HCT116 (cell line): ENCODE measurements around the gene TMEM62. TPM values are rescaled to one million over a fixed set of nuclear protein-coding genes. Genes with fewer than 3 reads are reported as not detected.

Experiments used
- total RNA-seq: library from RNA; stranded (reverse); gene quantifications from one replicate; pipeline ENCODE4 v1.2.1, GENCODE V29; 2021; ENCODE audit not compliant: unreplicated experiment

TMEM62 gene
- total RNA-seq, 1 experiment from 2014 or later, result 8.8 TPM

Other genes with a start within 250 kb of the TMEM62 start
- gene TTBK2, start 212.8 kb upstream of the TMEM62 start, total RNA-seq, result 10.6 TPM
- gene UBR1, start 27.5 kb upstream of the TMEM62 start, total RNA-seq, result 17.9 TPM
- gene CCNDBP1, start 51.8 kb downstream of the TMEM62 start, total RNA-seq, result 39.8 TPM
- gene EPB42, start 87.4 kb downstream of the TMEM62 start, total RNA-seq, result not detected
- not detected for gene TGM5, start 133.3 kb downstream of the TMEM62 start, total RNA-seq
- gene TGM7, start 168.7 kb downstream of the TMEM62 start, total RNA-seq, result not detected
- 4.7 TPM for gene LCMT2, start 197.0 kb downstream of the TMEM62 start, total RNA-seq
- 27.3 TPM for gene ZSCAN29, start 237.5 kb downstream of the TMEM62 start, total RNA-seq
- gene TUBGCP4, start 237.5 kb downstream of the TMEM62 start, total RNA-seq, result 38.6 TPM